COLO829 (cell line): Measurements from ENCODE around the gene CDK10.

Experiments
- DNase-seq: peaks from one replicate; pipeline ENCODE4 v3.0.0; 2012; ENCODE audit warnings: low spot score

CDK10 gene

GRCh38 chr16:89712274-89712781 is 25.8 kb downstream of the CDK10 start:
- DNase-seq, result no peak

DNA sequence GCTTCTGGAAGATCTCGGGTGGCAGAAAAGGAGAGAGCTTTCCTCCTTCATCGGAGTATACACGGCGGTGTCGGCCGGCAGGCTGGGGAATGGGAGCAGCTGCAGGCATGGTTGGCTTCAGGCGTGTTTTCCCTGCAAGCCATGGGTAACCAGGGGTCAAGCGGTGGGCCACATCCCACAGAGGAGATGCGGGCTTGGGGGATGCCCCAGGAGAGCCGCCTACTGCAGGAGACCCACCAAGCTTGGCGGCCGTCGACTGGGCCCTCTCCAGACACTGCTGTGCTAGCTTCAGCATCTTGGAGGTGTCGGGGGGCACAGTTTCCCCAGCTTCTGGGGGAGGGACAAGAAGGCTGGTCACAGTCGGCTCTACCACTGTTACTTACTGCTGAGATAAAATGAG is 30.0 kb downstream of the CDK10 start:
- DNase-seq, result no peak

DNA sequence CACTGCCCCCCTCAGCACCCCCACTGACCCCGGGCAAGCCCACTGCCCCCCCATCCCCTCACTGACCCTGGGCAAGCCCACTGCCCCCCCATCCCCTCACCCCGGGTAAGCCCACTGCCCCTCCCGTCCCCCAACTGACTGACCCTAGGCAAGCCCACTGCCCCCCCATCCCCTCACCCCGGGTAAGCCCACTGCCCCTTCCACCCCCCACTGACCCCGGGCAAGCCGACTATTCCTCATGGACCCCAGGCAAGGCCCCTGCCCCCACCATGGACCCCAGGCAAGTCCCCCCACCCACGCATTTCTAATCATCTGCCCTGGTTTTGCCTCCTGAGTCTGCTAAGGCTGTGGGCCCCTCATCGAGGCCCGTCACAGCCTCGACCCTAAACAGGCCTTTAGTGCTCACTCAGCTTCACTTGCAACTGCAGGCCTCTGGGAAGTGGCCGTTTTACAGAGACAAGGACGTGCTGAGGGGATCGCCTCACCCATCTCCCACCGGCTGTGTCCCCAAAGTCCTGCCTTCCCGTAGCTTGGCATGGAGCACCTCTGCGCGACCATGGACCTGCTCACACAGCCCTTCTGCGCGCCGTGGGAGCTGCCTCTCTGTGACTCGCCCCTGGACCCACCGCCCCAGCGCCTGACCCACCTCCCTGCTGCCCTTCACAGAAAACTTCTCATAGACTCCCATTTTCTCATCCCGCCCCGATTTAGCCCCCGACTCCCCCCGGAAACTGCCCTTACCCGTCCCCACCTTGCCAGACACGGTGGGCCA is 30.6 kb downstream of the CDK10 start:
- DNase-seq, result no peak

DNA sequence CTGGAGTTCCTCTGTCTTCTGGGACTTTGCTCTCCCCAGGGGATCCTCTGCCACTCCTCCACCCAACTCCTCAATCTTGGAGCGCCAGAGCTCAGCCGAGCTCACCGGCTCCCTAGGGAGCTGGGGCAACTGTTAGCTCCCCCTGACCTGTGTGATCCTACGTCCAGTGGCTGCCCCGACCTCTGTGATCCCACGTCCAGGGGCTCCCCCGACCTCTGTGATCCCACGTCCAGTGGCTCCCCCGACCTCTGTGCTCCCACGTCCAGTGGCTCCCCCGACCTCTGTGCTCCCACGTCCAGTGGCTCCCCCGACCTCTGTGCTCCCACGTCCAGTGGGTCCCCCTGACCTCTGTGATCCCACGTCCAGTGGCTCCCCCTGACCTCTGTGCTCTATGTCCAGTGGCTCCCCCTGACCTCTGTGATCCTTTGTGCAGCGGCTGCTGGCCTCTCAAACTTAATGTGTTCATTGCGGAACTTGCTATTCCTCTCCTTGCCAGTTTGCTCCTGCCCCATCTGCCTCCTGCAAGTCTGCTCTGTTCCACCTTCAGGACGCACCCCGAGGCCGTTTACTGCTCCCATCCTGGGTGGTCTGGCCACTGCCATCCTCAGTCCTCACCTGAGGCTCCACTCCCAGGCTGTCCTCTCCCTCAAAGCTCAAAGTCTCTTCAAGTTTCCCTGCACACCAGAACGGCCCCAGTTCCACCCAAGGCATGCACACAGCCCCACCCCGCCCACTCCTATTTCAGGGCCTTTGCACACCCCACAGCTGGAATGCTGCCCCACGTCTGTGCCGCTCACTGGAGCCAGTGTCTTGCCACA is 31.4 kb downstream of the CDK10 start:
- DNase-seq, result no peak

GRCh38 chr16:89720551-89720812 is 34.0 kb downstream of the CDK10 start:
- no peak for DNase-seq

- DNase-seq, result no peak
Measured at GRCh38 chr16:89720813-89721545, 34.5 kb downstream of the CDK10 start, which contains the start of the genes VPS9D1 and ZNF276. VPS9D1 (minus strand) TSS chr16:89720898; CDS start chr16:89720861, 37 bp downstream. ZNF276 (plus strand) TSS chr16:89721537; CDS start chr16:89721641, 104 bp downstream.

DNA sequence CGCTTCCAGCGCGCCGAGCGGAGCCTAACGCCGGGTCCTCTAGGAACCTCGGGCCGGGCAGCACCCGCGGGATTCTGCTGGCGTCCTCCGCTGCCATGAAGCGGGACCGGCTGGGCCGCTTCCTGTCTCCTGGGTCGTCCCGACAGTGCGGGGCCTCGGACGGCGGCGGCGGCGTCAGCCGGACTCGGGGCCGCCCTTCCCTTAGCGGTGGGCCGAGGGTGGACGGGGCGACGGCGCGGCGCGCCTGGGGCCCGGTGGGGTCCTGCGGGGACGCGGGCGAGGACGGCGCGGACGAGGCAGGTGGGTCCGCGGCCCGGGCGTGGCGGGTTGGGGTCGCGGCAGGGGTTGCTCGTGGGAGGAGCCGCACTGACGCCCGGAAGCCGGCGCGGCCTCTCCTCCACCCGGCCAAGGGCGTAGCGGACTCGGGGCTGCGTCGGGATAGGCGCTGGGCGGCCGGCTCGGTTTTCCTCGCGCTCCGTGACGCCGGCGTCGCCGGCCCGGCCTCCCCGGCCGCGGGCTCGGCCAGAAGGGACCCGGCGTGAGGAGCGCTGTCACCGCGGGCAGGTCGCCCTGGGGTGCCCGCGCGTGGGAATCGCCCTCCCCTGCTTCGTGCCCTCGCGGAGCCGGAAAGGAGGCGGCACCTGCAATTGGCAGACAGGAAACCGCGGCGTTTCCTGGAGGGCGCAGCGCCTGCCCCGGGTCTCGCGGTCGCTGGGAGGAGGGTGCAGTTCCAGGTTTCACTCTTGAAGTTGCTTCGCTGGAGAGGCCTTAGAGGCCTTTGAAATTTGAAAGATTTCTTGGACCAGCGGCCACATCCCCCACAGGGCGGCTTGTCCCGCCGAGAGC is 35.3 kb downstream of the CDK10 start:
- no peak for DNase-seq

GRCh38 chr16:89722392-89723278 is 36.1 kb downstream of the CDK10 start:
- no peak for DNase-seq

DNA sequence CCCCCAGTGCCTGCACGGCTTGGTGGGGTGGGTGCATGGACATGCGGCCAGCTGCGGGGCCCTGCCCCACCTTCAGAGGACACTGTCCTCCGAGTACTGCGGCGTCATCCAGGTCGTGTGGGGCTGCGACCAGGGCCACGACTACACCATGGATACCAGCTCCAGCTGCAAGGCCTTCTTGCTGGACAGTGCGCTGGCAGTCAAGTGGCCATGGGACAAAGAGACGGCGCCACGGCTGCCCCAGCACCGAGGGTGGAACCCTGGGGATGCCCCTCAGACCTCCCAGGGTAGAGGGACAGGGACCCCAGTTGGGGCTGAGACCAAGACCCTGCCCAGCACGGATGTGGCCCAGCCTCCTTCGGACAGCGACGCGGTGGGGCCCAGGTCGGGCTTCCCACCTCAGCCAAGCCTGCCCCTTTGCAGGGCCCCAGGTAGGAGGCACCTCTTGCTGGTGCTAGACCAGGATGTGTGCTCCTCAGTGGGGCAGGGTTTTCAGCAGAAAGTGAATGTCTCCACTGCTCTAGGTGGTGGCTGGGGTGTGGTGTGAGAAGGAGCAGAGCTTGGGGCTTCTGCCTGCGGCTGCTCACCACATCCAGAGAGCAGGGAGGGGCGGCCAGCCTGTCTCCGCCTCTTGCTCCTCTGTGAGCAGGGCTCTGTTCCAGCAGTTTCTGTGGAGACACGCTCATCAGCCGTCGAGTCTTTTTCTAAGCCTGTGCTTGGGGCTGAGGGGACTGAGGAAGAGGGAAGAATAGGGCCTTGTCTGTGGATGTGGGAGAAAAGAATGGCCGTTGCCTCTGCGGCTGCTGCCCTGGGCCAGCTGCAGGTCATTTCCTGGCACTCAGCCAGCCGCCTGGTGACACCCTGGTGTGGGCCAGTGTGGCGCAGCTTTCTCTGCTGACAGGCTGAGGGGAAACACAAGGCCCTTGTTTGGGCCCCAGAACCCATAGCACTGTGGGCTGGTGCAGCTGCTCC is 37.1 kb downstream of the CDK10 start:
- peak; percentile 38 for DNase-seq

DNA sequence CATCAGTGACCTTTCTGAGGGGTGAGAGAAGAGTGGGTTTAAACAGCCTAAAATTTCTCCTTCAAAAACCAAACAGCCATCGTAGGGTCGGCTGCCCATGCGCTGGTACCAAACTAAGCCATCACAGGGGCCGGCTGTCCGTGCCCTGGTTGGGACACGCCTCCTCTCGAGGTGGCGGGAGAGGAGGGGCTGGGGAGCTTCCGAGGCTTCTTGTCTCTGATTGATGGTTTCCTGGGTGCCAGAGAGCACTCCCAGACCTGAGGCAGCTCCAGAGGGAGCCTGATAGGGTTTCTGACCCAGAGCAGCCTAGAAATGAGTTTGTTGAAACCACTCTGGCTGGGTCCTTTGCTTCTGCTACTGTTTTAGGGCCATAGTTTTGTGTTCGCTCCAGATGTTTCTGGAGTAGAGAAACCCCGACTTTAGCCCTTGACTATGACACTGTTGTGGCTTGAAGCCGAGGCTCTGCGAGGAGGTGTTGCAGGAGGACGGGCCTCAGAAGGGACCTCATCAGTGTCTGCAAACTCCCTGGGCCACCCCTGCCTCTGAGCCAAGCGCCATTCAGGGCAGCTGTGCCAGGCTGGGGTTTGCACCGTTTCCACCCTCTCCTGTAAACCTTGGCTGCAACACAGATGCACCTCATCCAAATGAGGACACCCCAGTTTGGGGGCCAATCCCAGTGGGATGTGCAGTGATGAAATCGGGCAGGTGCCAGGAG is 41.1 kb downstream of the CDK10 start:
- no peak for DNase-seq

GRCh38 chr16:89729293-89729692 is 42.8 kb downstream of the CDK10 start:
- no peak for DNase-seq

DNA sequence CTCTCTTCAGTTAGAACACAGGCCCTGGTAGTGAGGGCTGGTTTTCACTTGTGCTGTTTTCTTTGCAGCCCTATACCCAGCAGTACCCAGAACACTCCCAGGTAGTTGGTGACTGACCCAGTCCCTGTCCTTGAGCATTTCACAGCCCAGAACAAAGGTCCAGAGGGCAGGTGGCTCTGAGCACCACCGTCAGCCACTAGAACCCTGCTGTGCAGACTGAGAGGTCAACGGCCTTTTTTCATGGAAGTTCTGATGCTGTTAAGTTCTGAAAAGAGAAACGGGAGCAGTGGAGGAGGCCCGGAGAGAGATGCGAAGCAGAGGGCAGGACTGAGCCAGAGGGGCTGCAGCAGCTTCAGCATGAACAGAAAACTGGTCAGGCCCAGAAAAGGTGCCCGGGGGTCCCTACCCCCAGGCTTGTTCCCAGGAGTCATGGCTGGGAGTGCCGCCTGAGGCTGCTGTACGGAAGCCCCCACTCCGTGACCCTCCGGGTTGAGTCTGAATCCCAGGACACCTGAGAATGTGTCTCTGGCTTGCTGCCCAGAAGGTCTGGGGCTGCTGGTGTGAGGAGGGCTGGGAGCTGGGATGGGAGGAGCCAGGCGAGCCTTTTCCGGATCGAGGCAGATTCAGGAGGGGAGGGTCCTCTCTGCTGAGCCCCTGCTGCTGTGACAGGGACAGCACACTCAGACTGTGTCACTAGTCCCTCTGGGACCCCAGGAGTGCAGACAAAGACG is 43.5 kb downstream of the CDK10 start:
- no peak for DNase-seq

GRCh38 chr16:89730610-89731234 is 44.2 kb downstream of the CDK10 start:
- no peak for DNase-seq

DNA sequence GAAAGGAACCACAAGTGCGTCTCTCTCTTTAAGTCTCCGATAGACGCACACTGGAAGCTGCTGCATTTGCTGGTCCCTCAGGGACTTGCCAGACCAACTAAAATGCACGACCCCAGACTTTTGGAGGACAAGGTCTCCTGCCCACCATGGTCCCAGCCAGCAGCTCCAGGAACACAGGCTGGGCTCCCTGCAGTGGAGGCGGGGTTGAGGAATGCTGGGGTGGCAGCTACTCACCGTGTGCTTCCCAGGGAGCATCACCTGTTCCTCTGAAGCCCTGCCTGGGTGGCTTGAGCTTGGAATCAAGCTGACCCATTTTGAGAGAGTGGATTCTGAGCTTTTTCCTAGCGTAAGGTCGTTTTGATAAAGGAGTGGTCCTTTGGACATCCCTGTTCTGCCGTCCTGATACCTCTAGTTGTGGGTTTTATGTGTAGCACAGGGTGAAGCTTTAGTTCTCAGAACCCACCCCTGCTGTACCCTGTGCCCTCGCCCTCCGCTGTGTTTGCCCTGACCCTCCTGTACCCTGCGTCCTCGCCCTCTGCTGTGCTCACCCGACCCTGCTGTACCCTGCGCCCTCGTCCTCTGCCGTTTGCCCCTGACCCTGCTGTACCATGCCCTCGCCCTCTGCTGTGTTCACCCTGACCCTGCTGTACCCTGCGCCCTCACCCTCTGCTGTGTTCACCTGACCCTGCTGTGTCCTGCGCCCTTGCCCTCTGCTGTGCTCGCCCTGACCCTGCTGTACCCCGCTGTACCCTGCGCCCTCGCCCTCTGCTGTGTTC is 45.8 kb downstream of the CDK10 start:
- no peak for DNase-seq

DNA sequence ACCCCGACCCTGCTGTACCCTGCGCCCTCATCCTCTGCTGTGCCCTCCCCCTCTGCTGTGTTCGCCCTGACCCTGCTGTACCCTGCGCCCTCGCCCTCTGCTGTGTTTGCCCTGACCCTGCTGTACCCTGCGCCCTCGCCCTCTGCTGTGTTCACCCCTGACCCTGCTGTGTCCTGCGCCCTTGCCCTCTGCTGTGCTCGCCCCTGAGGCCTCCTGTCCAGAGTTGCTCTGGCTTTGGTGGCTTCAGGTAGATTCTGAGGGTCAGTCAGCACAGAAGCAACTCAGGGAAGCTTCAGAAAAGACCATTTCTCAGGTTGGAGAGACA is 46.4 kb downstream of the CDK10 start:
- DNase-seq, result no peak

DNA sequence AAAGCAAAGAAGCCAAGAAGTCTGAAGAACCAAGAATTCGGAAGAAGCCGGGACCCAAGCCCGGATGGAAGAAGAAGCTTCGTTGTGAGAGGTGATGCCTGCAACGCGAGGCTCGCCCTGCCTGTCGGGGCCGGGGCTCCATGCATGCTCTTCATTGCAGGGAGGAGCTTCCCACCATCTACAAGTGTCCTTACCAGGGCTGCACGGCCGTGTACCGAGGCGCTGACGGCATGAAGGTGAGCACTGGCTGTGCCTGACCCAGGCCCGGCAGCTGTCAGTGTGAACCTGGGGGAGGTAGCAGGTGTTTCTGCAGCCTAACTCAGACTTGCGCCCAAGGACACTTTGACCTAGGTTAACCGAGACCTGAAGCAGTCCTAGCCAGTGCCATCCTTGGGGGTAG is 46.8 kb downstream of the CDK10 start:
- DNase-seq, result no peak

DNA sequence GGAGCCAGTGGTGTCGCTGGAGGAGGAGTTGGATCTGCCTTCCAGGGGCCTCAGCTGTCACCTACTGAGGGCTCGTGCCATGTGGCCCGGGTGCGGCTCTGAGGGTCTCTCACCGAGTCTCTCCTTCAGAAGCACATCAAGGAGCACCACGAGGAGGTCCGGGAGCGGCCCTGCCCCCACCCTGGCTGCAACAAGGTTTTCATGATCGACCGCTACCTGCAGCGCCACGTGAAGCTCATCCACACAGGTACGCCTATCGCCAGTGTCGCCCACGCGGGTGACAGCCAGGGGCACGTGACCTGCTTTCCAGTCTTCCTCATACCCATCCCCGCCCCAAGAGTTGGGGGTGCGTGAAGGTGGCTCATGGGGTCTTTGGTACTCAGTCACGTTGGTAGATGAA is 47.3 kb downstream of the CDK10 start:
- no peak for DNase-seq
